Globus pallidus (tissue), 1 donor: ENCODE data around the gene FGFBP1.
A peak's percentile ranks its signal among the peaks of the same experiment; 100 is the strongest.

Experiments
- DNase-seq: peaks from one replicate; pipeline ENCODE4 v3.0.0-alpha.2; 2015; ENCODE audit warnings: low spot score

Gene FGFBP1

DNA sequence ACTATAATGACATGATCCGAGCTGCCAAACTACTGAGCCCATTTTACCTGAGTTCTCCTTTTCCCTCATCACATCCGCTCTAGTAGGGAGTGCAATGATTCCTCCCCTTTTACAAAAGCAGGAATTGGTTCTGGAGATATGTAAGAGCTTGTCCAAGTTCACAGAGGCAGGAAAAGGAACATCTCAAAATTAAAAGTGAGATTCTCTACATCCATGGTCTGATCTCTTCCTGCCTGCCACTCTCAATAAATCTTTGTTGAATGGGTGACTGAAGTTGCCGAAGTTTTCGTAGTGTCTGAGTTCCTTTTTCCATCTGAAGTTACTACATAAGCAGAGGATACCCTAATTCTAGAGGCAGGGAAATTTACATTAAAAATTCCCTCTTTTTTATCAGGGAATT lies at the start of gene FGFBP1:
Gene FGFBP1 (minus strand): TSS at position 101 of the 400 bp plus-strand sequence. CDS start 2,108 bp downstream, outside the sequence.
- no peak for DNase-seq

- DNase-seq, result no peak
These were observed 49.7 kb upstream of the FGFBP1 start for GRCh38 chr4:15988222-15988621.

GRCh38 chr4:15986907-15987306 lies 48.4 kb upstream of the FGFBP1 start:
- no peak for DNase-seq

DNA sequence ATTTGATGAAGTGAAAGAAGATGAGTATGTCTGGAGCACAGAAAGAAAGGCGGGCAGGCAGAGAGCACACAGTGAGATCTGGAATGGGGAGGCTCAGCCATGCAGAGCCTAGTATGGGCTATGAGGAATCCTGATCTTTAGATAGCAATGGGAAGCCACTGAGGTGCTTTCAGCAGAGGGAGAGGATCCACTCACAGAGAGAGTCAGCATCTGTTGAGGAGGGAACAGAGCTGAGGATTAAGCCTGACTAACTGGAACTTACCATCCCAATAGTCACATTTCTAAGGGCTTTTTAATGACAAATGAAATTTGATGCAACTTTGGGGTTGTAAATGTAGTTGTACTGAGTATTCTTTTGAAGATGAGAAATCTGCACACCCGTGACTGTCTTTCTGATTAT lies 45.1 kb upstream of the FGFBP1 start:
- DNase-seq, result no peak

DNA sequence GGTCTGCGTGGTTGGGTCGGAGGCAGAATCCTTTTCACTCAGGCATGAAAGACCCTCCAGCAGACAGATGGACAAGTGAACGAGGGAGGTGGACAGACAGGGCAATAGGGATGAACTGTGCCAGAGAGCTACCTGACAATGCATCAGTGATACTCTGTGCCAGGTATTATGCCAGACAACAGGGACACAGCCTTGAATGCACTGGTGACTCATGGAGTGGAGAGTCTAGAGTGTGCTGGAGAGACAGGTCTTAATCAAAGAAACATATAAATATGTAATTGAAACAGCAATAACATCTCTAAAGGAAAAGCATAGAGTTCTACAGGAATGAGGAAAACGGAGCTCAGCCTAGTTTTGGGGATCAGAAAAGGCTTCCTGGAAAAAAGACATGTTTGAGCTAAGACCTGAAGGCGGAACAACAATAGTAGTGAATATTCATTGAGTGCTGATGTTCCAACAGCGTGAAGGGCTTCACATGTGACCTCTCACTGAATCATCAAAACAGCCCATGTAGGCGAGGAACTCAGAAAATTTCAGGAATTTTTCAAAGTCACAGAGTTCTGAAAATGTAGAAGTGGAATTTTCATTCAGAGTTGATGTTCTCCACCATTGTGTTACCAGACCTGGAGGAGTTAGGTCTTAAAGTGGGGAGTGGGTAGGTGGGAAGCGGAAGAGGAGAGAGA lies 44.4 kb upstream of the FGFBP1 start:
- DNase-seq, result no peak

DNA sequence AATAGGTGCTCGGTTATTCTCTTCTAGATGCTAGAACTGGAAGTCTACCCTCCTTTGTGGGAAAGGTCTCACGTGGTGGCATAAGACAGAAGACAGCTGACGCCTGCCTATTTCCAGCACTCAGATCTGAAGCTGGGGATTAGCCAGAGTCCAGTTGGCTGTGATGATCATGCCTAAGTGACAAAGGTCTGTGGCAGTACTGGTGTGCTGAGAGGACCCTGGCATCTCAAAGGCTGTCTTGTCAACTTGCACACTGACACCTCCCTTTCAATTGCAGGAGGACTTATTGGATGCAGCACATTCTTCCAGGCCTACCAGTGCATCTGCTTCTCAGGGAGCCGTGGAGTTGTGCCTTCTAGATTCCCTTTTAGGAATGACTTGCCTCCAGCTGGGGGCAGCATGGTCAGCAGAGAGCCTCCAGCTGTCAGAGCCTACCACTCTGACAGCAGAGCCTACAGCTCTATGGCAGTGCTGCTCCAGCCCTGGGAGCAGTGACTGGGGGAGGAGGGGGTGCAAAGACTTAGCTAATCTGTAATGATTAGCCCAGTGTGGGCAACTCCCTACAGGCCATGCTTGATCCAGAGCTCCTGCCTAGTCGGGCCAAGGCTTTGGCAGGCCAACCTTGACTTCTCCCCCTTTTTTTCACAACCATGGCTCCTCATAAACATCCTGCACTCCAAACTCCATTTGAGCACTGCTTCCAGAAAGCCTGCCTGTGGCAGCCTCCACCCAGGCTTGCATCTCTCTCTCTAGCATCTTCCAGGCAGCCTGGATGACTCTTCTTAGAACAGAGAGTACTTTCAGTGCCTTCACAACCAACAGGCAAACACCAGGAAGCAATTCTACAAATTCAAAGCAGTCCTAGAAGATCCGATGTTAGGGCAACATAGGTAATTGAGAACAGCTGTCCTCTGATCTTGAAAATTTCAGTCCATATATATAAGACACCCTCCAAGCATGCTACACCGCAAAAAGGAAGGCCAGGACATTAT lies 38.2 kb upstream of the FGFBP1 start:
- no peak for DNase-seq

DNA sequence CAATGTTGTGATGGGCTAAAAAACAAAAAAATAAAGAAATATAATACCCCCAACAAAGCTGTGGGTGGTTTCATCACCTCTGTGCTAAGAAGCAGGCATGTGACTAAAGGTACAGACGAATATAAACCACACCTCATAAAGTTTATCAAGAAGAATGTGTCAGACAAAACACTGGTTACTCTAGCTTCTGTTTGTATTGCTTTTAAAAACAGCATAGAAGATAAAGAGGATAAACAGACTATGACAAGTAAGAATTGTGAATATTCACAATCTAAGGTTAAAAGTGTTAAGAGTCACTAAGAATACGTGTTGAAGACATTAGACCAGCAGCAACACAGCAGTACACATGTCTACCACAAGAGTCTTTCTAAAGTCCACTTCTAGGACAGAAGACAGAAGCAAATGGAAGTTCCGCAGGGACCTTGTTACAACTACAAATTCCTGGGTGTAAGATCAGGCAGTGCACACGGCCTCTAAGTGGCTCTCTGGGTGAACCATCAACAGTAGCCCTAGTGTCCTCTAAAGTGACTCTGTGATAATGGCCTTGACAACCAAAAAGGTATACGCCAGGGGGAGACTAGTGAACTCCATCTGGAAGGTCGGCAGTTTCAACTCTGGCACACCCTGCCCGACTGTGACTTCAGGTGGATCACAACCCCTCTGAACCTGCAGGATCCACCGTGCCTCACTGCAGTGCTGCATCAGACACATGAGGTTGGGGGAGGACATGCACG lies 32.7 kb upstream of the FGFBP1 start:
- DNase-seq, result no peak

GRCh38 chr4:15968551-15969300 lies 30.2 kb upstream of the FGFBP1 start:
- DNase-seq, result no peak

DNA sequence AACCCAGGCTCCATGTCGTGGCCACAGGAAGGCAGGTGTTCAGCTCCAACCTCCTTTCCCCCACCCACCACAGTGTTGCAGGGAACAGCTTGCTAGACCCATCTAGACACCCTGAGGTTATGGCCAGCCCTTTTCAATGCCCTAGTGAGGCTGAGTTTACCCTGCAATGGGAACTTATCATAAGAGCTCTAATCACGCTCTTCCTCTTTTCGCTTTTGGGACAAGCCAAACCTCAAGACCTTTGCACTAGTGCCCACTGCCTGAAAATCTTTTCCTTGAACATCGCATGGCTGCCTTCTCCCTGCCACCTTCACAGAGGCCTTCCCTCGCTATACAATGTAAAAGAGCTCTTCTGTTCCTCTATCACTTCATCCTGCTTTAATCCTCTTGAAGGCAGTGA lies 26.8 kb upstream of the FGFBP1 start:
- DNase-seq, result no peak

GRCh38 chr4:15964159-15964558 lies 25.6 kb upstream of the FGFBP1 start:
- no peak for DNase-seq

DNA sequence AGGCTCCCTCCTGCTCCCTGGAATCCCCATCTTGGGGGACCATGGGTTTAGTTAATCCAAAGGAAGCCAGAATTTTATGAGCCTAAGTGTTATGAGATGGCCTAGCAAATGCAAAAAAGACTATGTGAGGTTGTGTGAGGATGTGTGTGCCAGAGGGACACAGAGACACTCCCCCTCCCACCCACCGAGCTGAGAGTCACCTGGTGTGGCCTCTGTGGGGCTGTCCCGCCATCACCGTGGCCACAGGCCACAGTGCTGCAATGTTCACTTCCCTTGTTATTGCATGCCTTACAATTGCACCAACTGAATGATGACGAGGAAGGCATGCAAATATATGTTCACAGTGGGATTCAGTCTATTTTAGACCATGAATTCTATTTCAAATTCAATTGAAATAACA lies 25.0 kb upstream of the FGFBP1 start:
- DNase-seq, result no peak

- peak; percentile 7 for DNase-seq
These were observed 24.5 kb upstream of the FGFBP1 start, which contains the start of gene FGFBP2 for GRCh38 chr4:15963001-15963451. TSS of gene FGFBP2 (minus strand) at chr4:15963175. CDS start at chr4:15963129, 46 bp downstream.

DNA sequence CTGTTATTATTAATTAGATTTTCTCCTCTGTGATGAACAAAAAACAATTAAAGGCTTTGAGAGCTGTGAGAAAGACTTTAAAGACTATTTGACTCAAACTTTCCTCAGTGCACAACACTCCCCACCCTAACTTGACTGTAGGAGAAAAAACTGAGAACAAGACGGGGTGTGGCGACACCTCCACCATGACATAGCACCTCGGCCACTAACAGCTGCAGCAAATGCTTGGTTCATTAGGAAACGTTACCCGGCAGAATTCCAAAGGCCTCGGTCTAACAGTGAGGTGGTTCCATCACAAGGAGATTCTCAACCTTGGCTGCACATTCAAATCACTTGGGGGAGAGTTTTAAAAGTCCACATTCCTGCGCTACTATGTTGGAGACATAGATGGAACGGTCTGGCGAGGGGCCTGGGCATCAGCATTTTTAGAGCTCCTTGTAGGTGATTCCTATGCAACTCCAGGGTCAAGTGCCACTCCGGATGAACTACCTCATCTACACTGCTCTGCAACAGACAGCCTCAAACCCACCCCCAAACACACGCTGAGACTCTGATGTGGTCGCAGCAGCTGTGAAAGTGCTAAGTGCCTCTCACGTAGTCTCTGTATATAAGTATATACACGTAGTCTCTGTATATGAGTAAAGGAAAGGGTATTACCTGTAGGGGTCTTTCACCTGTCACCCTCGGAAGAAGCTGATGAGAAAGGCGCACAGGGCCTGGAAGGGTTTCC lies 23.4 kb upstream of the FGFBP1 start:
- DNase-seq, result no peak

DNA sequence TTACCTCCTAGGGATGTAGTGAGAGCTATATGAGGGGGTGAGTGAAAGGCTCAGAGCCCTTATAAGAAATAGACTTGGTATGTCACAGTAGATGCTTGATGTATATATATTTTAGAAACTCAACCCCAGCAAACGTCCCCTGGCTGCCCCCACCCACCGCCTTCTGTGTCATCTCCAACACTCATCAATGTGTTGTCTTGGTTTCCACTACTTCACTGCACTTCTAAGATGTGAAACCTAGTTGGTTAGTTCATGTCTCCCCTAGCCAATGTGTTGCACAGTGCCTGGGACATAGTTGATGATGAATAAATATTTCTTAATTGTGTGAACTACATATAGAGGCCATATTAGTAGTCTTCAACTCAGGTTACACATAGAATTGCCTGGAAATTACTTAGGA lies 20.0 kb upstream of the FGFBP1 start:
- no peak for DNase-seq

GRCh38 chr4:15956179-15956850 lies 17.8 kb upstream of the FGFBP1 start:
- peak; percentile 40 for DNase-seq

GRCh38 chr4:15955670-15956069 lies 17.1 kb upstream of the FGFBP1 start:
- no peak for DNase-seq

DNA sequence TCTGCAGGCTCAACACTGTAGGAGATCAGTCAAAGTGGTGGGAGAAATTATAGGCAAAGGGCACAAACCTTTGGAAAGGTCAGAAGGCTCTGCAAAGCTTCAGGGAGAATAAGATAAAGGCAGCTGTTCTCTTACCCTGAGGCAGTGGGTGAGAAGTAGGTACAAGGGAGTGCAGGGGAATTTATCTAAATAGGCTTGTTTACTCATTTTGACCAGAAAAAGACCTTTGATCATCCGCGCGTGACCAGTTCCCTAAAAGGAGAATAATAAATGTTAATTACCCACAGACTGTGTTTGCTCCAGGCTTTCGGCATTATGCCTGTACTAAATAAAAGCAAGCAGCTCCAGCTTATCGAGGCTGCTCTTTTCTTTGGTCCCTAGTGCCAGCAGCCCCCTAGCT lies 15.1 kb upstream of the FGFBP1 start:
- DNase-seq, result no peak

GRCh38 chr4:15951781-15952180 lies 13.2 kb upstream of the FGFBP1 start:
- no peak for DNase-seq

- no peak for DNase-seq
These were observed 10.3 kb upstream of the FGFBP1 start for GRCh38 chr4:15948826-15949225.

- no peak for DNase-seq
These were observed 9.1 kb upstream of the FGFBP1 start for GRCh38 chr4:15947684-15948083.
